ENCODE data around the gene SMURF2.

Gene SMURF2

GRCh38 chr17:64500862-64501765 lies 161.0 kb downstream of the SMURF2 start:
- DNase-seq = no peak

GRCh38 chr17:64500487-64500859 lies 161.6 kb downstream of the SMURF2 start:
- DNase-seq = no peak

- no peak for DNase-seq
These were observed 162.2 kb downstream of the SMURF2 start for GRCh38 chr17:64499805-64500486.

- no peak for DNase-seq
These were observed 163.6 kb downstream of the SMURF2 start for GRCh38 chr17:64498308-64499203.

- peak; percentile 84 for DNase-seq
These were observed 164.5 kb downstream of the SMURF2 start for GRCh38 chr17:64497565-64498035.

- DNase-seq = peak; percentile 98
These were observed 165.1 kb downstream of the SMURF2 start, which contains the start of gene POLG2 for GRCh38 chr17:64496786-64497564. Gene POLG2, minus strand, starts transcription at chr17:64497054. Its CDS starts 86 bp downstream, at chr17:64496968.

- no peak for DNase-seq
These were observed 165.7 kb downstream of the SMURF2 start for GRCh38 chr17:64496348-64496785.
